Glutamatergic neuron (in vitro differentiated cells): ENCODE measurements around the gene ARID4B. TPM values are rescaled to one million over a fixed set of nuclear protein-coding genes. Genes with fewer than 3 reads are reported as not detected.

Source experiments
- DNase-seq: peaks from one replicate; pipeline ENCODE4 v3.0.0; 2022
- H3K27ac Mint-ChIP-seq: one replicate; pipeline ENCODE4 v1.8.0; 2020; ENCODE audit warnings: mild to moderate bottlenecking, mixed read lengths, inconsistent platforms; ENCODE audit not compliant: unreplicated experiment
- H3K27me3 Mint-ChIP-seq: one replicate; pipeline ENCODE4 v1.8.0; 2020; ENCODE audit warnings: mild to moderate bottlenecking, moderate library complexity, mixed read lengths, inconsistent platforms; ENCODE audit not compliant: unreplicated experiment
- H3K36me3 Mint-ChIP-seq: one replicate; pipeline ENCODE4 v1.8.0; 2020; ENCODE audit warnings: mild to moderate bottlenecking, mixed read lengths, inconsistent platforms; ENCODE audit not compliant: unreplicated experiment
- H3K4me1 Mint-ChIP-seq: one replicate; pipeline ENCODE4 v1.8.0; 2020; ENCODE audit warnings: mild to moderate bottlenecking, low read depth, mixed read lengths, inconsistent platforms; ENCODE audit not compliant: unreplicated experiment
- H3K4me3 Mint-ChIP-seq: one replicate; pipeline ENCODE4 v1.8.0; 2020; ENCODE audit warnings: mild to moderate bottlenecking, mixed read lengths, inconsistent platforms; ENCODE audit not compliant: unreplicated experiment
- H3K9me3 Mint-ChIP-seq: one replicate; pipeline ENCODE4 v1.8.0; 2020; ENCODE audit warnings: mild to moderate bottlenecking, moderate library complexity, mixed read lengths, inconsistent platforms; ENCODE audit not compliant: unreplicated experiment
- long read RNA-seq: library from polyadenylated mRNA; unstranded; transcript quantifications from one replicate; pipeline ENCODE4 v2.0.0, GENCODE V29; 2020; ENCODE audit not compliant: unreplicated experiment
- total RNA-seq: library from RNA; stranded (reverse); fragmentation: NEBNext Ultra II Directional; extraction: Animal tissue kit (Norgen Biotek cat#: 25700); gene quantifications from one replicate; pipeline ENCODE4 v1.2.1, GENCODE V29; 2021; ENCODE audit not compliant: unreplicated experiment
- TF ChIP-seq, protein P1 (sequence below): fragments of 200-600 bp; sonication (generic); IDR thresholded peaks from one replicate; pipeline ENCODE4 v1.5.0; 2021; ENCODE audit not compliant: partially characterized antibody, unreplicated experiment

The ARID4B gene
- 65.9 TPM for total RNA-seq
- long read RNA-seq, transcript ARID4B-208 (11 exons, 2,315 nt), result major isoform, 10 of 64 reads
- long read RNA-seq, partial matches to known transcripts, result 46 of 64 reads
- long read RNA-seq, other reads (novel, unspliced or antisense), result 8 of 64 reads

- Mint-ChIP-seq H3K36me3 (no peaks in the 10 kb centered on the region), H3K4me1 (peaks cover 22% of the 10 kb centered on the region), H3K27me3 (peaks cover 7% of the 10 kb centered on the region), H3K9me3 (peaks cover 5% of the 10 kb centered on the region), H3K27ac (peak within 1 kb of the TSS; percentile 93), H3K4me3 (peak within 1 kb of the TSS; percentile 98)
- TF ChIP-seq, protein P1, sequence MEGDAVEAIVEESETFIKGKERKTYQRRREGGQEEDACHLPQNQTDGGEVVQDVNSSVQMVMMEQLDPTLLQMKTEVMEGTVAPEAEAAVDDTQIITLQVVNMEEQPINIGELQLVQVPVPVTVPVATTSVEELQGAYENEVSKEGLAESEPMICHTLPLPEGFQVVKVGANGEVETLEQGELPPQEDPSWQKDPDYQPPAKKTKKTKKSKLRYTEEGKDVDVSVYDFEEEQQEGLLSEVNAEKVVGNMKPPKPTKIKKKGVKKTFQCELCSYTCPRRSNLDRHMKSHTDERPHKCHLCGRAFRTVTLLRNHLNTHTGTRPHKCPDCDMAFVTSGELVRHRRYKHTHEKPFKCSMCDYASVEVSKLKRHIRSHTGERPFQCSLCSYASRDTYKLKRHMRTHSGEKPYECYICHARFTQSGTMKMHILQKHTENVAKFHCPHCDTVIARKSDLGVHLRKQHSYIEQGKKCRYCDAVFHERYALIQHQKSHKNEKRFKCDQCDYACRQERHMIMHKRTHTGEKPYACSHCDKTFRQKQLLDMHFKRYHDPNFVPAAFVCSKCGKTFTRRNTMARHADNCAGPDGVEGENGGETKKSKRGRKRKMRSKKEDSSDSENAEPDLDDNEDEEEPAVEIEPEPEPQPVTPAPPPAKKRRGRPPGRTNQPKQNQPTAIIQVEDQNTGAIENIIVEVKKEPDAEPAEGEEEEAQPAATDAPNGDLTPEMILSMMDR, result no peak
- peak; percentile 81 for DNase-seq
Observed at GRCh38 chr1:235327559-235328270, at the start of gene ARID4B. TSS of gene ARID4B (minus strand) at chr1:235328179. CDS start at chr1:235326919, 1,260 bp downstream.

DNA sequence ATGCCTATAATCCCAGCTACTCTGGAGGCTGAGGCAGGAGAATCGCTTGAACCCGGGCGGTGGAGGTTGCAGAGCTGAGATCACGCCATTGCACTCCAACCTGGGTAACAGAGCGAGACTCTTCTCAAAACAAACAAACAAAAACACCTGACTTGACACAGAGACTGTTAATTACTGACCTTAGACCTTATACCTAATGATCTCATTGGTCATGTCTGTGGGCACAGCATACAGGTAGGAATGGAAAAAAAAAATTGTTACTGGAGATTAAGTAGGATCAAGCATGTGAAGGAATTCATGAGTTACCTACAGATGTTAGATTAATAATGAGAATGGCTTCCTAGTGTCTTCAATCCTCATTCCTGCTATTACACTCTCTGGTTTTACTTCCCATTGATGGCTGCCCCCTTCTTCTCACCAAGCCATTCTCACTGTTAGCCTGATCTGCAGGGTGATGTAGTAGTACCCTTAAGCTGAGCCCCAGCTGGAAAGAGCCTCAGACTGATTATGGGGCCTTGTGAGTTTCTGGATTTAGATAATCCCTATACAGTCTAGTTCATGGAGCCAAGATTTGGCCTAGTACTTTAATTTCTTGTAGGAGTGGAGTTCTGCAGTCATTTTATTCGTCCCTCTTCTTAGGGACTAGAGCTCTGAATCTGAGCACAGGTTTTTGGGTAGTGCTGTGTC is 48.1 kb upstream of the ARID4B start:
- Mint-ChIP-seq H3K9me3 (peaks cover 1% of the 10 kb centered on the region), H3K36me3 (no peaks in the 10 kb centered on the region), H3K4me1 (no peaks in the 10 kb centered on the region), H3K27ac (no peak overlapping the region), H3K4me3 (no peak overlapping the region), H3K27me3 (no peaks in the 10 kb centered on the region)
- no peak for DNase-seq
- TF ChIP-seq, protein P1, result no peak

DNA sequence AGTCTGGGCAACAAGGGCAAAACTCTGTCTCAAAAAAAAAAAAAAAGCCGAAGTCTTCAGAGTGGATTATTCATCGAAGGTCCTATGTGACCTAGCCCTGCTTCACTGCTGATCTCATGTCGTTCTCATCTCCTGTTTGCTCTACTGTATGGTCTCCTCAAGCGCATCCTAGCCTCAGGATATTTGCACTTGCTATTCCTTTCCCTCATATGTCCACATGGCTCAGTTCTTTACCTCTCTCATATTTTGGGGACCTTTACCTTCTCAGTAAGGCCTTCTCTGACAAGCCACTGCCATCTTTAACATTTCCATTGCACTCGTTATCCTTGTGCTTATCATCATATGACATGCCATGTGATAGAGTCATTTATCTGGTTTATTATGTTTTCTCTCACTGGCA is 41.8 kb upstream of the ARID4B start:
- H3K27ac Mint-ChIP-seq, result no peak overlapping the region
- TF ChIP-seq, protein P1, result no peak
- peaks cover 7% of the 10 kb centered on the region for H3K27me3 Mint-ChIP-seq
- H3K36me3 Mint-ChIP-seq, result no peaks in the 10 kb centered on the region
- H3K9me3 Mint-ChIP-seq, result peaks cover 1% of the 10 kb centered on the region
- H3K4me1 Mint-ChIP-seq, result peaks cover 6% of the 10 kb centered on the region
- H3K4me3 Mint-ChIP-seq, result no peak overlapping the region
- DNase-seq, result no peak

DNA sequence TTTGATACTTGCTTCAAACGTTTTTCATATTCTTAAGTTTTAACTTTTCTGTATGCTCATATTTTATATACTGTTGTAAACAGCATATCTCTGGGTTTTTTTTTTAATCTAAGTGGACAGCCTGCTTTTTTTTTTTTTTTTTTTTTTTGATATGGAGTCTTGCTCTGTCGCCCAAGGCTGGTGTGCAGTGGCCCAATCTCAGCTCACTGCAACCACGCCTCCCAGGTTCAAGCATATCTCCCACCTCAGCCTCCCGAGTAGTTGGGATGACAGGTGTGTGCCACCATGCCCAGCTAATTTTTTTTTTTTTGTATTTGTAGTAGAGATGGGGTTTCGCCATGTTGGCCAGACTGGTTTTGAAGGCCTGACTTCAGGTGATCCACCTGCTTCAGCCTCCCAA is 40.4 kb upstream of the ARID4B start:
- peaks cover 7% of the 10 kb centered on the region for H3K27me3 Mint-ChIP-seq
- peaks cover 6% of the 10 kb centered on the region for H3K4me1 Mint-ChIP-seq
- H3K9me3 Mint-ChIP-seq, result no peaks in the 10 kb centered on the region
- H3K36me3 Mint-ChIP-seq, result no peaks in the 10 kb centered on the region
- peak overlapping the region; percentile 8 for H3K27ac Mint-ChIP-seq
- H3K4me3 Mint-ChIP-seq, result peak overlapping the region; percentile 93
- TF ChIP-seq, protein P1, result no peak
- no peak for DNase-seq
